NCI-H446 treated with DMSO at 0.1 percent for 48 hours (cell line): ENCODE results near the gene CELF5.
"Not testable (repeated sequence)": the region's sequence is repeated elsewhere in the genome, so short reads cannot be mapped to it uniquely, and the experiment has no call there.

Experiments
- DNase-seq: peaks from one replicate; lab custom pipeline; 2025; lab: John Stamatoyannopoulos, UW

CELF5 gene

DNA sequence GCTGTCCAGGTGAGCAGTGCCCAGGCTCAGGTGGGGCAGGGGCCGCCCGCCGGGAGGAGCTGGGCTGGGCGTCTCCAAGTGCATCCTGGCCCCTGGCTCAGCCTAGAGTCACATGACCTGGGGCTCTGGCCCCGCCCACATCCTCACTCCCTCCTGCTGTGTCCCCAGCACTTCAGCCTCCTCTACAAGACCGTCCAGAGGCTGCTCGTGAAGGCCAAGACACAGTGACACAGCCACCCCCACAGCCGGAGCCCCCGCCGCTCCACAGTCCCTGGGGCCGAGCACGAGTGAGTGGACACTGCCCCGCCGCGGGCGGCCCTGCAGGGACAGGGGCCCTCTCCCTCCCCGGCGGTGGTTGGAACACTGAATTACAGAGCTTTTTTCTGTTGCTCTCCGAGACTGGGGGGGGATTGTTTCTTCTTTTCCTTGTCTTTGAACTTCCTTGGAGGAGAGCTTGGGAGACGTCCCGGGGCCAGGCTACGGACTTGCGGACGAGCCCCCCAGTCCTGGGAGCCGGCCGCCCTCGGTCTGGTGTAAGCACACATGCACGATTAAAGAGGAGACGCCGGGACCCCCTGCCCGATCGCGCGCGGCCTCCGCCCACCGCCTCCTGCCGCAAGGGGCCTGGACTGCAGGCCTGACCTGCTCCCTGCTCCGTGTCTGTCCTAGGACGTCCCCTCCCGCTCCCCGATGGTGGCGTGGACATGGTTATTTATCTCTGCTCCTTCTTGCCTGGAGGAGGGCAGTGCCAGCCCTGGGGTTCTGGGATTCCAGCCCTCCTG, 16.8 kb upstream of the CELF5 start:
- DNase-seq, result no peak

DNA sequence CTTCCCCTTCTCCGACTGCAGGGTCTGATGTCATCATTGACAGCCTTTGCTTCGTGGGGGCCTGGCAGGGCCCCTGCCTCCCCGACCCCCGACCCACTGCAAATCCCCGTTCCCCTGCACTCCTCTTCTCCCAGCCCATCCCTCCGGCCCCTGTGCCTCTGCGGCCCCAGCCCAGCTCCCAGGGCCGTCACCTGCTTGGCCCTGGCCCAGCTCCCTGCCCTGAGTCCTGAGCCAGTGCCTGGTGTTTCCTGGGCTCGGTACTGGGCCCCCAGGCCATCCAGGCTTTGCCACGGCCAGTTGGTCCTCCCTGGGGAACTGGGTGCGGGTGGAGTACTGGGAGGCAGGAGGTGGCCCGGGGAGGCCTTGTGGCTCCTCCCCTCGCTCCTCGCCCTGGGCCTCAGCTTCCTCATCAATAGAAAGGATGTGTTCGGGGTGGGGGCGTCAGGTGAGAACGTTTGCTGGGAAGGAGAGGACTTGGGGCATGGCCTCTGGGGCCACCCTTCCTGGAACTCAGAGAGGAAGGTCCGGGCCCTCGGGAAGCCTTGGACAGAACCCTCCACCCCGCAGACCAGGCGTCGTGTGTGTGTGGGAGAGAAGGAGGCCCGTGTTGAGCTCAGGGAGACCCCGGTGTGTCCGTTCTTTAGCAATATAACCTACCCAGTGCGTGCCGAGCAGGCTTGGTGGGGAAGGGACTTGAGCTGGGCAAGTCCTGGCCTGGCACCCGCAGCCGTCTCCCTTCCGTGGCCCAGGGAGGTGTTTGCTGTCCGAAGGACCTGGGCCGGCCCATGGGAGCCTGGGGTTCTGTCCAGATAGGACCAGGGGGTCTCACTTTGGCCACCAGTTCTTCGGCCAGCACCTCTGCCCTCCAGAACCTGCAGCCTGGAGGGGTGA, 15.9 kb upstream of the CELF5 start:
- DNase-seq, result no peak

DNA sequence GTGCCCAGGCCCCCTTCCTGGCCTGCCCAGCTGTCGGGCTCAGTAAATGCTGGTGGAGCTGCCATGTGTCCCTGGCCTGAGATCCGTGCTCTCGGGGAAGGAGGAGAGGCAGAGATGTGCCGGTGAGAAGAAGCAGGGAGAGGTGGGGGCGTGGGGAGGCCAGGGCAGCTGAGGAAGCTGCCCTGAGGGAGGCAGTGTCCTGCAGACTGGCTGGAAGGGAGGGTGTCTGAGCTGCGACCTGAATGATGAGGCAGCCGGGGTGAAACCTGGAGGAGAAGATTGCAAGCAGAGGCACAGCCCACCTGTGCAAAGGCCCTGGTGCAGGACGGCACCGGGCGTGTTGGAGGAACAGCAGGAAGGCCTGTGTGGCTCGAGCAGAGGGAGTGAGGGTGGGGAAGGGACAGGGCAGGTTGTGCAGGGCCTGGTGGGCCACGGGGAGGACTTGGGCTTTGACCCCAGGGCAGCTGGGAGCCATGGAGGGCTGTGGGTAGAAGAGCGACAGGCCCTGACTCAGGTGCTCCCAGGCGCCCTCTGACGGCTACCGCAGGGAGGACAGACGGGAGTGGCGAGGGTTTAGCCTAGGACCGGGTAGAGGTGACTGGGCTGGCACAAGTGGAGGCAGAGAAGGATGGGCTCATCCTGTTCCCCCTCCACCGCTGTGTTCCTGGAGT, 14.0 kb upstream of the CELF5 start:
- no peak for DNase-seq

DNA sequence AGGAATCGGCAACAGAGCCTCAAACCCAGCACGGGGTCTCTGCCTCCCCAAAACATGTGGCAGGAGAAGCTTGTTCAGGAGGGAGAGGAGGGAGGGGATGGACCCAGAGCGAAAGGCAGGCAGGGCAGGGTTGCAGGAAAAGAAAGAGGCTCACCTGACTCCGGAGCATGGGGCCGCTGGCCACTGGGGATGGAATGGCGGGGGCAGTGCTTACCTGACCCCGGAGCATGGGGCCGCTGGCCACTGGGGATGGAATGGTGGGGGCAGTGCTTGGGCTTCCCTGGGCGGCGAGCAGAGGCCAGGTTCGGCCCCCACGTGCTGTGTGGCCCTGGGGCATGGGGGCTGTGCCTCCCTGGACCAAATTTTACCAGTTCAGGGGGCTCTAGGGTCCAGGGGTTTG, 13.3 kb upstream of the CELF5 start:
- DNase-seq, result no peak

DNA sequence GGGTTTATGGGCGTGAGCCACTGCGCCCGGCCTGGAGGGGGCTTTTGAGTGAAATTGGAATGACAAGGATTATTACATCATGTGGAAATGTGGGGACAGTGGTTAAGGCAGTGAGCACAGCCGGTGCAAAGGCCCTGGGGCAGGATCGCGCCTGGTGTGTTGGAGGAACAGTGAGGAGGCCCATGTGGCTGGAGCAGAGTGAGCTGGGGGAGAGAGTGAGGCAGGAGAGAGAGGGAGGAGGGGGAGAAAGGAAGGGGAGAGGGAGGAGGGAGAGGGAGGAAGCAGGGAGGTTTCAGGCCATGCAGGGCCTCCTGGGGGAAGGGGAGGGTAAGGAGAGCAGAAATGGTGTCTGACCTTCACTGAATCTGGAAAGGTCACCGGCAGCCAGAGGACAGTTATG, 11.3 kb upstream of the CELF5 start:
- no peak for DNase-seq

DNA sequence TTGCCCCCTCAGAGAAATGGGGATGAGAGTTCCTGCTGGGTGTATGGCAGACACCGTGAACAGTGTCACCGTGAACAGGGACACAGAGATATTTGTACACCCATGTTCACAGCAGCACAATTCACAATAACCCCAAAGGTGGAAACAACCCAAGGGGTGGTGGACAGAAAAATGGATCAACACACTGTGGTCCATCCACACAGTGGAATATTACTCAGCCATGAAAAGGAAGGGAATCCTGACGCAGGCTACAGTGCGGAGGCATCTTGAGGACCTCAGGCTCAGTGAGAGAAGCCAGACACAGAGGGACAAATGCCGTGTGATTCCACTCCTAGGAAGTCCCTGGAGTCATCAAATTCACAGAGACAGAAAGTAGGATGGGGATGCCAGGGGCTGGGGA, 7.6 kb upstream of the CELF5 start:
- no peak for DNase-seq

DNA sequence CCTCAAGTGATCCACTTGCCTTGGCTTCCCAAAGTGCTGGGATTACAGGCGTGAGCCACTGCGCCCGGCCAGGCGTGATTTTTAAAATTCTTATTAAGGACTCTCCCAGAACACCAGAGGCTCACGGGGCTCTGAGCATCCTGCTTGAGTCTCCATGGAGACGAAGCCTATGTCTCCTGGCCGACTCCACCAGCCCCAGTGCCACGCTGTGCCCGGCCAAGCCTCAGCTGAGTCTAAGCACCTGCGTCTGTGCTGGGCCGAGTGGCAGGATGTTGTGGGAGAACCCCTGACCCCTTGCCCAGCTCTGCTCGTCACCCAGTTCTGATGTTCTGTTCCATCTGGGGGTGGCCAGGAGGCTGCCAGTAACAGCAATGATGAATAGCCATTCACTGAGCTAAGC, 3.9 kb upstream of the CELF5 start:
- DNase-seq, result no peak

DNA sequence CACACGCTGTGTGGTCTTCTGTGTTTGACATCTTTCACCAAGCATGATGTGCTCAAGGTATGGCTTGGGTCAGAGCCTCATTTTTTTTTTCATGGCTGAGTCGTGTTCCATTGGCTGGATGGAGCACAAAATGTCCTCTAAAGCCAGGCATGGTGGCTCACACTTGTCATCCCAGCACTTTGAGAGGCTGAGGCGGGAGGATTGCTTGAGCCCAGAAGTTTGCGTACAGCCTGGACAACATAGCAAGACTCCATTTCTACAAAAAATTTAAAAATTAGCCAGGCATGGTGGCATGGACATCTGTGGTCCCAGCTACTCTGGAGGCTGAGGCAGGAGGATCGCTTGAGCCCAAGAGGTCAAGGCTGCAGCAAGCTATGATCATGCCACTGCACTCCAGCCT, 2.9 kb upstream of the CELF5 start:
- DNase-seq, result not testable (repeated sequence)

DNA sequence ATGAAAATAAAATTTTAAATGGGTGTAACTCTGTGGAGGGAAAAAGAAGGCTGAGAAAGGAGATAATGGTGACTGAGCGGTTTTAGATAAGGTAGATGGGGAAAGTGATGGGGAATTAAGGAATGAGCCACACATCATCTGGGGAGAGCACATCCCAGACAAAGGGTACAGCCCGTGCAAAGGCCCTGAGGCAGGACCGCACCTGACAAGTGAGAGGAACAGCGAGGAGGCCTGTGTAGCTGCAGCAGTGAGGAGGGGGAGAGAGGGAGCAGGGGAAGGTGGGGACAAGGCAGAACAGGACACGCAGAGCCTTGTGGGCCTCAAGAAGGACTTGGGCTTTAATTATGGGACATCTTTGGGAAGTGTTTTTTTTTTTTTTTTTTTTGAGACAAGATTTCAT, 1.8 kb upstream of the CELF5 start:
- DNase-seq, result no peak

DNA sequence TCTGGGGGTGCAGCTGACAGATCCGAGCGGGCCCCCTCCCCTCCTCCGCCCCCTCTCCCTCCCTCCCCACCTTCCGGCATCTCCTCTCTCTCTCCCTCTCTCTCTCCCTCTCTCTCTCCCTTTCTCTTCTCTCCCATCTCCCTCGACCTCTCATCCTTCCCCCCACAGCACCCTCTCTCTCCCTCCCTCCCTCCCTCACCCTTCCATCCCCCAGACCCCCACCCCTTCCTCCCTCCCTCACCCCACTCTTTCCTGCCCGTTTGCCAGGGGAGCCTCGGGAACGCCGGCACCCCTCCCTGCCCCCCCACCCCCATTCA, 666 bp downstream of the CELF5 start:
- no peak for DNase-seq

DNA sequence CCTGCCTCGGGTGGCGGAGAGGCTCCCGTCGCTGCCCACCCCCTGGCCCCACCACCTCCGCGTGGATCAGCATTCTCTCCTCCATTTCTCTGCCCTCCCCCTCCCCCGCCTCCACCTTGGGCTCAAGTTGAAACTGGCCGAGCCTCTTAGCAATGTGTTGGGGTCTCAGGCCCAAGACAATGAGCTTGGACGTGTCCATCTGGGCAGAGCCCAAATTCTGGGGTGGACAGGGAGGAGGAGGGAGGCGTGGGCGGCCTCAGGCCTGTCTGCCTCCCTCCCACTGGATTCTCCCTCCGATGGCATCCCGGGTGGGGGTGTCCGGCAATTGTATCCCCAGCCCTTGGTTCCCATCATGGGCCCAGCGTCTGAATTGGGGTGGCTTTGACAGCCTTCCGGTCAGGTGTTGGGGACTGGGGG, 1.2 kb downstream of the CELF5 start:
- no peak for DNase-seq

DNA sequence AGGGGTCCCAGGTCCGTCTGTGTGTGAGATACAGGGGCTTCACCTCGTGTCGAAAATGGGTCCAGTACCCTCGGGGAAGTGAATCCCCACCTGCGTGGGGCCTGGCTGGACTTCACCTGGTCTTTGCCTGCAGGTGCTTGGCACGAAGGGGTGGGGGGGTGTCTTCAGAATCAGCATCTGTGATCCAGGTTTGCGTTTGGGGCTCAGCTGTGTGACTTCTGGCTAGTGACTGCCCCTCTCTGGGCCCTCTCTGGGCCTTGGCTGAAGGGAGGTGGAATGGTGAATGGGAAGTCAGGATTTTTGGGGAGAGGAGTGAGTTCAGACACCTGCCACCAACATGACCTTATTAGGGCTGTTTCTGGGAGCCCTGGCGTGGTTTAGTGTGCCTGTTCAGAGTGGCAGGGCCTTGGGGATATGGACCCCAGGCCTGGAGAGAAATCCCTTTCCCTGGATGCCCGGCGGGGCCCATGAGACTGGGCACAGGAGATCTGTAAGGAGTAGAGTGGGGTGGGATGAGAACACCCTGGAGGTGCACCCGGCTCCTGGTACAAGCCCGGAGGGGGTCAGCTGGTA, 2.7 kb downstream of the CELF5 start:
- no peak for DNase-seq

DNA sequence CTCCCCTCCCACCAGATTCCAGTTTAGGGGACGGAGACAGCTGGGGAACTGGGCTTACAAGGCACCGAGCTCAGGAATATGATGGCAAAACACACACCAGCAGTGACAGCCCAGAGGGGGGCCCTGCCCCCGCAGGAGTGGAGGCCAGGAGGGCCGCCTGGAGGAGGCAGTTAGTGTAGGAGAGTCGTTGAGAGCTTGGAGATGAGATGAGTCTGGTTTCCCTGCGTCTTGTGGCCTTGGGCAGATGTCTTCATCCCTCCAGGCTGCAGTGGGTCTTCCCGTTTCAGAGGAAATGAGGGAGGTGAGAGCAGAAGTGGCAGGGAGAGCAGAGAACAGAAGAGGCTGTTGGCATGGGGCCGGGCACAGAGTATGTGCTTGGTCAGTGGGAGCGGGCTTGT, 4.9 kb downstream of the CELF5 start:
- DNase-seq, result no peak

DNA sequence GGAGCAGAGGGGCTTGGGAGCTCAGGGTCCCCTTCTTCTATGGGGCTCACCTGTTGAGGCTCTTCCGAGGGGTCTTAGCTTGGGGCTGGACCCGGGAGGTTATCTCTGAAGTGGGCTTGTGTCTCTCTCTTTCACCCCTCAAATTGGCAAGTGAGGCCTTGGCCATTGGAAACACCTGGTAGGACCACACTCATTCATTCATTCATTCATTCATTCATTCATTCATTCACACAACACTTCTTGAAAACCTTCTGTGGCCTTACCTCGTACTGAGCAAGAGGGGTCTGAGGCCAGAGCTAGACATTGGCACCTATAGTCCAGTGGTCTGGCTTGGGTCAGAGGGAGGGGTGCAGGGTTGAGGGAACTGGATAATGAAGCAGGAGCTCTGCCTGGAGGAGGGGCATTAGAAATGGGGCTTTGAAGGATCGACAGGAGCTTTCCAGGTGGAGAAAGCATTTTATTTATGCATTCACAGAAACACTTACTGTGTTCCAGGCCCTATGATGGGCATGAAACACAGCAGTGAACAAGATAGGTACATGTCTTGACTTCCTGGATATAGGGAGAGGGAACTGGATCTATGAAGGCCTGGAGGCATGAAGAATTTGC, 5.5 kb downstream of the CELF5 start:
- DNase-seq, result no peak

DNA sequence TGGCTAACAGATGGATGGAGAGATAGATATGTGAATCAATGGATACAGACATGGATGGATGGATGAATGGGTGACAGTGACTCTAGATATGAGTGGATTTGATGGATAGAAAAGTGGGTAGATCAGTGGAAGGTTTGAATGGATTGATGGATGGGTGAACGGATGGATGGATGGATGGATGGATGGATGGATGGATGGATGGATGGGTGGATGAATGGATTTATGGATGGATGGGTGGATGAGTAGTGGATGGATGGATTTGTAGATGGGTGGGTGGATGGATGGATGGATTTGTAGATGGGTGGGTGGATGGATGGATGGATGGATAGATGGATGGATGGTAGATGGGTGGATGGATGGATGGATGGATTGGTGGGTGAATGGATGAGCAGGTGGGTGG, 6.8 kb downstream of the CELF5 start:
- DNase-seq, result no peak

DNA sequence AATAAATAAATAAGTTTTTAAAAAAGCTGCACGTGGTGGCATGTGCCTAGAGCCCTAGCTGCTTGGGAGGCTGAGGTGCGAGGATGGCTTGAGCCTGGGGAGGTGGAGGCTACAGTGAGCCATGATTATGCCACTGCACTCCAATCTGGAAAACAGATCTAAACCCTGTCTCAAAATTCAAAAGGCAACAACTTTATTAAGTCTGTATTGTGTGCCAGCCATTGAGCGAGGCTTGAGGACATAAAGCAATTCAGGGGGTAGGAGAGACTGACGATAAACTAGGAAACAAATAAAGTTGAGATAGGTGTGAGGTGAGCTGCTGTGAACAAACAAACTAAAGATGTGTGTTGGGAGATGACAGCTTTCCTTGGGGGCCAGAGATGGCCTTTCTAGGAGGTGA, 8.7 kb downstream of the CELF5 start:
- no peak for DNase-seq

DNA sequence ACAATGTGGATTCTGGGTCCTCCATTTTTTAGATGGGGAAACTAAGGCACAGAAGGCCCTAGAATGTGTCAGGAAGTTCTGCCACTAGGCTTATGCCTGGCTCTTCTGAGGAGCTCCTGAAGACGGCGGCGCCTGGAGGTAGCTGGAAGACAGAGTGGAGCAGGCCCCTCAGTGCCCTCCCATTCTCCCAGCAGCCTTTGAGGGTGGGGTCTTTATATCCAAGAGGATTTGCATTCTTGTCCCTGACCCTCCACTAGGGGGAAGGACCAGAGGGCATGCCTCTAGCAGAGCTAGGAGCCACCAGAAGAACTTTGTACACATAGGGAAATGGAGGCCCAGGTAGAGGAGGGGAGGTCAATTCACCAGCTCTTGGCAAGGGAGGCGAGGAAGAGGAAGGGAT, 9.4 kb downstream of the CELF5 start:
- DNase-seq, result no peak

DNA sequence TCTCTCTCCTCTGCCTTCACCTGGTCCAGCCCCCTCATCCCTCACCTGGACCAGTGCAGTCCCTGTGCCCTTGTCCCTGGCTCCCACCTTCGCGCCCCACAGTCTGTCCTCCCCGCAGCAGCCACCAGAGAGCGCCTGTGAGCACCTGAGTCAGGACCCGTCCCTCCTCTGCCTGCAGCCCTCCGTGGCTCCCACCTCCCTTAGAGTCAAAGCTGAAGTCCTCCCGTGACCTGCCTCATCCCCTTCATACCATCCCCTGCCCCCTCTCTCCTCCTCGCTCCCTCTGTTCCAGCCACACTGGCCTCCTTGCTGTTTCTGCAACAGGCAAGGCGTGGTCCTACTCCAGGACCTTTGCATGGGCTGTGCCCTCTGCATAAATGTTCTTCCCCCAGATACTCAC, 10.3 kb downstream of the CELF5 start:
- no peak for DNase-seq

DNA sequence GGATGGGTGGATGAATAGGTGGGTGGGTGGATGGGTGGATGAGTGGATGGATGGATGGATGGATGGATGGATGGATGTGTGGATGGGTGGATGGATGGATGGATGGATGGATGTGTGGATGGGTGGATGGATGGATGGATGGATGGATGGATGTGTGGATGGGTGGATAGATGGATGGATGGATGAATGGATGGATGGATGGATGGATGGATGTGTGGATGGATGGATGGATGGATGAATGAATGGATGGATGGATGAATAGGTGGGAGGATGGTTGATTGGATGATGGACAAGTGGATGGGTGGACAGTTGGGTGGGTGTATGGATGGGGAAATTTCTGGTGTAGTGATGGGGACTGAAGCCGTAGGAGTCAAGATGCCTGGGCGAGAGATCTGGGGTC, 11.1 kb downstream of the CELF5 start:
- not testable (repeated sequence) for DNase-seq

DNA sequence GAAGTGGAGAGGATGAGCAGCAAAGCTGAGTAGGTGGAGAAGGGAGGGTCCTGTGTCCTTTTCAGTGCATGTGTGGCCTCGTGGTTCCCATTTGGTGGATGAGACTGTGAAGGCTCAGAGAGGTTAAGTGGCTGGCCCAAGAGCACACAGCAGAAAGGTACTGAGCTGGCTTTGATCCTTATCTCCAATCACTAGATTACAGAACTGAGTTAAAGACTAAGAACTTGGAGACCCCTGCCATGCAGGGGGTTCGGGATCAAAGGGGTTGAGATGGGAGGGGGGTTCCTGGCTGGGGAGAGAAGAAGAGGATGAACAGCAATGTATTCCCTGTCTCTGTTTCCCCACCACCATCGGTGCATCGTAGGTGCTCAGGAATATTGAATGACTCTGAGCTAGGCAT, 11.8 kb downstream of the CELF5 start:
- no peak for DNase-seq

DNA sequence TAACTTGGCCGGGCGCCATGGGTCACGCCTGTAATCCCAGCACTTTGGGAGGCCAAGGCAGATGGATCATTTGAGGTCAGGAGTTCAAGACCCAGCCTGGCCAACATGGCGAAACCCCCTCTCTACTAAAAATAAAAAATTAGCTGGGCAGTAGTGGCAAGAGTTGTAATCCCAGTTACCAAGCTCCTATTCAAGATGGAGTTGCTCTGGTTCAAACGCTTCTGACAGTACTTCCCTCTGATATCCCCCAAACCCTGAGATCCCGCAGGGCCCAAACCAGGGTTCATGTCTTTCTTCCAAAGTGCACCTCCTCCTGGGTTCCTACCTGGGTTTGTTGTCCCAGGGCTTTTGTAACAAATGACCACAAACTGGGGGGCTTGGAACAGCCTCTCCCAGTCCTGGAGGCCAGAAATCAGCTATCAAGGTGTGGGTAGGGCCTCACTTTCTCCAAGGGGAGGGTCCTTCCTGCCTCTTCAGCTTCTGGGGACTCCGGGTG, 13.7 kb downstream of the CELF5 start:
- DNase-seq, result no peak

DNA sequence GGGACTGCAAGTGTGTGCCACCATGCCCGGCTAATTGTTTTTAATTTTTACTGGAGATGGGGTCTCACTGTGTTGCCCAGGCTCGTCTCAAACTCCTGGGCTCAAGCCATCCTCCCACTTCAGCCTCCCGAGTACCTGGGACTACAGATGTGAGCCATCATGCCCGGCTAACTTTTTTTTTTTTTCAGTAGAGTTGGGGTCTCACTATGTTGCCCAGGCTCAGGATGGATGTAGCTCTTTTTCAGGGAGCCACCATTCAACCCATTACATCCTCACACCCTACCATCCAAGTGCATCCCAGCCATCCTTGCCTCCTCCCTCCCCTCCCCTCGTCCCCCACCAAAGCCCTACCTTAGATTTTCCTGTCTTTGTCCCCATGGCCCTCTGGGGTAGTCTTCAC, 14.9 kb downstream of the CELF5 start:
- DNase-seq, result no peak
